Fibroblast of skin of right quadriceps (primary cell): ENCODE data around the gene CNTN1.
A peak's percentile ranks its signal among the peaks of the same experiment; 100 is the strongest.
"Not testable (repeated sequence)": the region's sequence is repeated elsewhere in the genome, so short reads cannot be mapped to it uniquely, and the experiment has no call there.

Experiments
- DNase-seq: peaks from one replicate; pipeline ENCODE4 v3.0.0-alpha.2; 2013

The CNTN1 gene

DNA sequence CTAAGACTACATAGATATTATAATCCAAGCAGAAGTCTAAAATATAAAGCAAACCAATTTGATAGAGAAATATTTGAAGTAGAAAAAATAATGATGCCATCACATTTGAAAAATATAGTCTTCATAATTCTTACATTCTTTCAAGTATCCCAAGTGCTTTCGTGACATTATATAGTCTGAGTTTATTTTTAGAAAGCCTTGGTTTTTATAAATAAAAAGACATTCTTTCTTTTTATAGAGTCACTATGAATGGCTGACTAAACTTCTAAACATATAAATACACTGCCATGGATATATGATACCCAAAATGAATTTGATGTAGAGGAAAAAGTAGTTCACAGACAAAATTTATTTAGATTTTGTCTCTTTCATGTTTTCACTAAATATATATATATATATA lies 360.8 kb downstream of the CNTN1 start:
- DNase-seq, result no peak

GRCh38 chr12:41055875-41056577 lies 363.8 kb downstream of the CNTN1 start:
- DNase-seq, result peak; percentile 32

DNA sequence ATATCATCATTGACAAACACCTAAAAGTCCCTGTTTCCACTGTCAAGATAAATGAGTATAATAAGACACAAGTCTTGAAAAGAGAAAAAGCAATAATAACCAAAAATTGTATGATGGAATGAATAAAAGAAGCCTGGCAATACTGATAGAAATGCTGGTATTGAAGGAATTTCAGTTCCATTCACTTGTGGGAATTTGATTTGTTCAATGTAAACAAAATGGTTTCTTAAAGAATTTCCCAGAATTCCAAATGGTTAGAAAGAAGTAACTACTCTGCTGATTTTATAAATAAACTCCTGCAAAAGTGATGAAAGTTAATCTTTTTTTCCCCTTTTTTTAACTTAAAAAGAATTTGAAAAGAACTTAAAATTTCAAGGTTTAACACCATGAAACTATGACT lies 366.0 kb downstream of the CNTN1 start:
- peak; percentile 39 for DNase-seq

- no peak for DNase-seq
These were observed 369.0 kb downstream of the CNTN1 start for GRCh38 chr12:41061192-41061591.

GRCh38 chr12:41064411-41064810 lies 372.2 kb downstream of the CNTN1 start:
- DNase-seq, result no peak

- DNase-seq, result no peak
These were observed 375.9 kb downstream of the CNTN1 start for GRCh38 chr12:41067941-41068645.

DNA sequence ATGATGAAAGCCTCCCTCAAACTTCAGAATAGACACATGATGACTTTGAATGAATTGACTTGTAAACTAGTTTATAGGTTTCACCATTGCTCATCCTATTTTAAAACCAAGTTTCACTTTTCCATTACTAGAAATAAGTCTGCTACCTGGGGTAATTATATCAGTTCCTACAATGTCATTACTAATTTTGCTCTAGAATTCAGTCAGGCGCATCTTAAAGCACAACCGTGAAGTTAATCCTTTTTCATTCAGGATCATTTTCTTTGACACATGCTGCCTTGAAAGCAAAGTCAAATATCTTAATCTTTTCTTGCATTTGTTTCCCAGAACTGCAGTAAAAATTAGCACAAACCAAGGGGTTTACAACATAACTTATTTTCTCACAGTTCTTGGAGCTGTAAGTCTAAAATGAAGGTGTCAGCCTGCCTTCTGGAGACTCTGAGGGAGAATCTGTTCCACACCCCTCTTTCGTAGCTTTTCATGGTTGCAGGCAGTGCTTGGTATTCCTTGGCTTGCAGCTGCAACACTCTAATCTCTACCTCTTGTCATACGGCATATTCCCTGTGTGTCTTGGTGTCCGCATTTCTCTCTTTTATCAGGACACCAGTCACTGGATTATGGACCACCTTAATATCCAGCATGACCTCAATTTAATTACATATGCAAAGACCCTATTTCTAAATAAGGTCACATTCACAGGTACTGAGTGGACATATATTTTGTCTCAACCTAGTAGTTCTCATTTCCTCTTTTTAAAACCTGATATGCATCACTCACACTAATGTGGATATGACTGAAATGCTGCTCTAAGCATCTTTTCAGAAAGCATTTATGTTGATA lies 381.6 kb downstream of the CNTN1 start:
- DNase-seq, result no peak

GRCh38 chr12:41074473-41074769 lies 382.2 kb downstream of the CNTN1 start:
- no peak for DNase-seq

DNA sequence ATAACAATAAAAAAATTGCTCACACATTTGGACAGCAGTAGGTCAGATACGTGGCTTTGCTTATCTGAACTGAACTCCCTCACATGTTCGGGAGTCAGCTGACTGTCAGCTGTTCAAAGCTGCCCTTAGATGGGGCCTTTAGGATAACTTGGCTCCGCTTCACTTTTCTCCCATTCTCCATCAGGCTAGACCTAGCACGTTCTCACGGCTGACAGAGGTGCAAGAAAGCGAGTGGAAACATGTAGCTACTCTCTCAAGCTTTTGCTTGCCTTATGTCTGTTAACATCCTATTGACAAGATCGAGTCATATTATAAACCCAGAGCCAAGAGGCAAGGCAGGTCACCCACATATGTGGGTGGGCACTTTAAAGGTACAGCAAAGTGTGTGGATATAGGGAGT lies 383.9 kb downstream of the CNTN1 start:
- no peak for DNase-seq

DNA sequence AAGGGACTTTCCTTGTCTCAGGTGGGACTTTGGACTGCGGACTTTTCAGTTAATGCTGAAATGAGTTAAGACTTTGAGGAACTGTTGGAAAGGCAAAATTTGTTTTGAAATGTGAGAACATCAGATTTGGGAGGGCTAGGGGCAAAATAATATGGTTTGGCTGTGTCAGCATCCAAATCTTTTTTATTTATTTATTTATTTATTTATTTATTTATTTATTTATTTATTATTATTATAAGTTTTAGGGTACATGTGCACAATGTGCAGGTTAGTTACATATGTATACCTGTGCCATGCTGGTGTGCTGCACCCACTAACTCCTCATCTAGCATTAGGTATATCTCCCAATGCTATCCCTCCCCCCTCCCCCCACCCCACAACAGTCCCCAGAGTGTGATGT lies 389.0 kb downstream of the CNTN1 start:
- DNase-seq, result not testable (repeated sequence)

GRCh38 chr12:41089438-41089837 lies 397.2 kb downstream of the CNTN1 start:
- DNase-seq, result no peak

GRCh38 chr12:41092115-41092514 lies 399.9 kb downstream of the CNTN1 start:
- DNase-seq, result no peak

DNA sequence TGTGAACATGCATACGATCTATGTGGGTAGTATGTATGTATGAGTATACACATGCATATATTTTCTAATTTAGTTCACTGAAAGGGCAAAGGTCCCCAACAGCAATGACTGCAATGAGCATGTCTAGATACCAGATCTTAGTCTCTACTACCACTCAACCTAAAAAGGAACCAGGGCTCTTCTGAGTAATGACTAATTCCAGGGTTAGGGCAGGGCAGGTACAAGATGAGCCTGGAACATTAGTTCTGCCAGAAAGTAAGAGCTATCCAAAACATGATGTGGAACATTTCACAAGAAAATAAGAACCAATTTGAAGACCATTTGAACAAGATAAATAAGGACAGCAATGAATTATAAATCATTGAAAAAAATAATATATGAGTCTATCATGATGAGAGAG lies 404.6 kb downstream of the CNTN1 start:
- no peak for DNase-seq

- no peak for DNase-seq
These were observed 408.3 kb downstream of the CNTN1 start for GRCh38 chr12:41100572-41100971.

DNA sequence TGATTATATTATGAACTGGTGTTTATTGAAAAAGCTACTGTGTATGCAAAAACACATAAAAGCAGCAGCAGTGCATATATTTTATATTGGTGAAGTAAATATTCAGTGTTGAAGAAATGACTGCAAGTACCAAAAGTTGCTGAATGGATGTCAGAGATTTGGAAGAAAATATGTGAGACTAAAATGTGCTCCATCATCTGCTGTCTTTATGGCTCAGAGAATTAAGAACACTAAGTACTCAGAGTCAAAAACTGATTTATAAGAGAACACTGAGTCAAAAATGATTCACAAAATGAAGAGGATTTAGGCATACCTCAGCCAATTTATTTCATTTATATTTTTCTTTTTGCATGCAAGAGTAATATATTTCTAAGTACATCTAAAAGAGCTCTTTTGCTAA lies 409.6 kb downstream of the CNTN1 start:
- DNase-seq, result no peak

DNA sequence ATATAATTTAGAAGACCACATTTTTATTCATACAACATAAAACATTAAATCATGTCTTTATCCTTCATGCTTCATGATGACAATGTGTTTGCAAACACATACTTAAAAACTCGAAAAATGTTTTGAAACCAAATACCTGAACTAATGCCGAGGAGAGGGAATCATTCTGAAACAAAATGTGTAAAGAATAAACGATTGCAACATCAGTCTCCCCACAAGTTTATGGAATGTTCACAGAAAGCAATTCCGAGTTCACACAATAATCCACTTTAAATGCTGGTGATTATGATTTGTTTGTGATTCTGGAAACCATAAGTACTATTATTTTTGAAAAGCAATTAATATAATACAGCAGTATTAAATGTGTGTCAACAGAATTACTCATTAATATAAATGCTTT lies 411.4 kb downstream of the CNTN1 start:
- DNase-seq, result peak; percentile 0

DNA sequence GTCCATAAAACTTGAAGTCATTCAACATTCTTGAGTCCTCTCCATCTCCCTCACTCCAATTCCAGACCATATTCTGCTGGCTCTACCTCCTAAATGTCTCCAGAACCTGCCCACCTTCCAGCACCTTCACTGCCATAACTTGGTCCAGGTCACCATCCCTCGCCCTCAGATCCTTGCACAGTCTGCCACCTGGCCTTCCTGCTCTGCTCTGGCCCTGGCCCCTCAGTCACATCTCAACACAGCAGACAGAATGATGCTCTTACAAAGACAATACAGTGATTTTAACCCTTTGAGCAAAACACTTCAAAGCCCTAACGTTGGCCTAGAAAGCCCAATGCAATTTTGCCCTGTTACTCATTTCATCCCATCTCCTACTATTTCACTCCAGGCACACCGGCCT lies 414.1 kb downstream of the CNTN1 start:
- DNase-seq, result no peak

DNA sequence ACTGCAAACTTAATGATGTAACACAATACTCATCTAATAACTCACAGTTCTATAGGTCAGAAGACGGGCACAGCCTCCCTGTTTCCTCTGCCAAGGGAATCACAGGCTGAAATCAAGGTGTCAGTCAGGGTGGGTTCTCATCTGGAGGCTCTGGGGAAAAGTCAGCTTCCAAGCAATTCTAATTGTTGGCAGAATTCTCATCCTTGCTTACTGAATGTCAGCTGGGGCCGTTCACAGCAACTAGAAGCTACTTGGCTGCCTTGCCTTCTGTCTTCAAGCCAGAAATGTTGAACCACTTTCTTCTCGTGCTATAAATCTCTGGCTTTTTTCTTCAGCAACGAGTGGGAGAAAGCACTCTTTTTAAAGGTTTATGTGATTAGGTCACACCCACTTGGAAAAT lies 415.8 kb downstream of the CNTN1 start:
- no peak for DNase-seq

DNA sequence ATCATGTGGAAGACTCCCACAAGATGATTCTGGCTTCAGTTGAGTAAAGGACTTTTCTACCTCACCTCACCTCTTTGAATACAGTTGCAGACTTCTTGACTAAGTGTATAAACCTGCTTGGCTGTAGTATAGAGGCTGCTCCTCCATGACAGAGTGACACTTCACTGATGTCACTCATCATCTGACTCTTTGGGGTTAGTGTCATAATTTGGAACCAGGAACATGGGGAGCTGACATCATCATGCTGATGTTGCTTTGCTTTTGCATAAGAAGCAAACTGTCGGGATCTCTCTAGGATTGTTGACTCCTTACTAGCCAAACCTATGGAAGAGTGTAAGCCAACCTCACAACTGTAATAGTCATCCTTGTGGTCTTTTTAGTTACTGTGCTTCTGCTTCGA lies 420.7 kb downstream of the CNTN1 start:
- no peak for DNase-seq

GRCh38 chr12:41120211-41120610 lies 428.0 kb downstream of the CNTN1 start:
- DNase-seq, result no peak

DNA sequence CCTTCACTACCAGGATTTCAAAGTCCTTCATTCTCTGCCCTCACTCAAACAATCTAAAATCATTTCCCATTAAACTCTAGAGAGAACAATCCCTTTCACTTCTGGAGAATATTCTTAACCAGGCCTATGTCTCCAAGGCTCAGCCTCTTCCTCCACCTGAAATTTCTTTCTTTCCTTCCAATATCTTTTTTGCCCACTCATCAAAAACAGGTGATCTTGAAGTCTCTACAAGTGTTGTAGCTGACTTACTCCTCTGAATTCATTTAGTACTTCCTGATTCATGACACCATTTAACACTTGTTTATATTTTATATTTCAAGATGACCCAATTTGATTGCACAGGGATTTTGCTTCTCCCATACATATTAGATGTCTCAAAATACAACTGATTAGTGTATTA lies 429.1 kb downstream of the CNTN1 start:
- no peak for DNase-seq
